Measurements from ENCODE around the gene ASIC3. TPM values are rescaled to one million over a fixed set of nuclear protein-coding genes. Genes with fewer than 3 reads are reported as not detected.

The ASIC3 gene
- total and polyA plus RNA-seq, 2 of the 8 experiments (the other 6 are each of a cell fraction or from before 2014, with no cell fraction given), result 1.6 to 1.9 TPM

DNA sequence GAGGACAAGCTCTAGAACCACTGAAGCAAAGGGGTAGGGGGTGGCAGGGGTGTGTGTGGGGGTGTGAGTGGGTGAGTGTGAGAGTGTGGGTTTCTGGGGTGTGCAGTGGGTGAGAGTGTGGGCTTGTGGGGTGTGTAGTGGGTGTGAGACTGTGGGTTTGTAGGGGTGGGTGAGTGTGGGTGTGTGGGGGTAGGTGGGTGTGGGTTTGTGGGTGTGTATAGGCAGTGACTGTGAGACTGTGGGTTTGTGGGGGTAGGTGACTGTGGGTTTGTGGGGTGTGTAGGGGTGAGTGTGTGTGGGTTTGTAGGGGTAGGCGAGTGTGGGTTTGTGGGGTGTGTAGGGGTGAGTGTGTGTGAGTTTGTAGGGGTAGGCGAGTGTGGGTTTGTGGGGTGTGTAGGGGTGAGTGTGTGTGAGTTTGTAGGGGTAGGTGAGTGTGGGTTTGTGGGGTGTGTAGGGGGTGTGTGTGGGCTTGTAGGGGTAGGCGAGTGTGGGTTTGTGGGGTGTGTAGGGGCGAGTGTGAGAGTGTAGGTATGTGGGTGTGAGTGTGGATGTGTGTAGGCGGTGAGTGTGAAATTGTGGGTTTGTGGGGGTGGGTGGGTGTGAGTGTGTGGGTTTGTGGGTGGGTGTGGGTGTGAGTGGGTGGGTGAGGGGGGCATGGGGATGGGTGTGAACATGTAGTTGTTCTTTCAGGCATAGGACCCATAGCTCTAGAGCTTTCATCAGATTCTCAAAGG is 48.7 kb upstream of the ASIC3 start:
- CTCF ChIA-PET (ENCODE audit: partially characterized antibody), result interaction anchor here (1.5 to 5.7 kb wide), 3 partner anchors 10 to 34 kb away, joined by 5 to 56 read pairs (median 10); no protein-coding TSS in a partner anchor
- TF ChIP-seq SP2 (IDR thresholded peaks at IDR 0.05; ENCODE audit: low read length) (no peak), BRCA1 (IDR thresholded peaks at IDR 0.05; ENCODE audit: low read depth, low read length) (no peak), NANOG (IDR thresholded peaks at IDR 0.05; ENCODE audit: insufficient read depth, low read depth, low read length, poor library complexity, severe bottlenecking) (no peak), TEAD4 (IDR thresholded peaks at IDR 0.05; ENCODE audit: low read depth, low read length) (no peak), KDM4A (IDR thresholded peaks at IDR 0.05; ENCODE audit: low read depth, low read length, severe bottlenecking) (no peak), FOSL1 (IDR thresholded peaks at IDR 0.05; ENCODE audit: insufficient read depth, low read depth, low read length) (no peak), GABPA (IDR thresholded peaks at IDR 0.05; ENCODE audit: borderline replicate concordance, insufficient read depth, low read length) (no peak), JUN (IDR thresholded peaks at IDR 0.05; ENCODE audit: low read depth, low read length) (no peak)
- TF ChIP-seq, protein P1, sequence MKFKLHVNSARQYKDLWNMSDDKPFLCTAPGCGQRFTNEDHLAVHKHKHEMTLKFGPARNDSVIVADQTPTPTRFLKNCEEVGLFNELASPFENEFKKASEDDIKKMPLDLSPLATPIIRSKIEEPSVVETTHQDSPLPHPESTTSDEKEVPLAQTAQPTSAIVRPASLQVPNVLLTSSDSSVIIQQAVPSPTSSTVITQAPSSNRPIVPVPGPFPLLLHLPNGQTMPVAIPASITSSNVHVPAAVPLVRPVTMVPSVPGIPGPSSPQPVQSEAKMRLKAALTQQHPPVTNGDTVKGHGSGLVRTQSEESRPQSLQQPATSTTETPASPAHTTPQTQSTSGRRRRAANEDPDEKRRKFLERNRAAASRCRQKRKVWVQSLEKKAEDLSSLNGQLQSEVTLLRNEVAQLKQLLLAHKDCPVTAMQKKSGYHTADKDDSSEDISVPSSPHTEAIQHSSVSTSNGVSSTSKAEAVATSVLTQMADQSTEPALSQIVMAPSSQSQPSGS (IDR thresholded peaks at IDR 0.05; ENCODE audit: low read length), result no peak
- TF ChIP-seq, protein P2, sequence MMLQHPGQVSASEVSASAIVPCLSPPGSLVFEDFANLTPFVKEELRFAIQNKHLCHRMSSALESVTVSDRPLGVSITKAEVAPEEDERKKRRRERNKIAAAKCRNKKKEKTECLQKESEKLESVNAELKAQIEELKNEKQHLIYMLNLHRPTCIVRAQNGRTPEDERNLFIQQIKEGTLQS (IDR thresholded peaks at IDR 0.05; ENCODE audit: insufficient read depth, low read depth, low read length), result no peak

More for the DNA sequence above, 48.7 kb upstream of the ASIC3 start:
- H3K23me2 ChIP-seq (ENCODE audit: low read depth, low read length), result peaks cover 6% of the 10 kb centered on the region; the same call in 1 of the 2 replicates
- H3K27me3 ChIP-seq (replicated peaks in 1 of 4; ENCODE audit: control insufficient read depth in 3 of 4, extremely low read depth in 1 of 4, insufficient read depth in 3 of 4, low read length in 3 of 4), result no peaks in the 10 kb centered on the region
- no peak overlapping the region for H3K14ac ChIP-seq (ENCODE audit: insufficient read length)
- no peak overlapping the region for H3K27ac ChIP-seq (ENCODE audit: low read depth, low read length)
- no peak overlapping the region for H2BK5ac ChIP-seq (ENCODE audit: low read depth, low read length)
- no peak for FAIRE-seq
- H2BK15ac ChIP-seq (ENCODE audit: low read length), result peak overlapping the region; percentile 46; the same call in 1 of the 2 replicates
- DNase-seq (ENCODE audit: low read depth in 1 of 2, low spot score in 2 of 2), result no peak
- peaks cover 0 to 13% (median 5%) of the 10 kb centered on the region in 4 experiments; a peak in 5 of 7 replicates for H3K4me1 ChIP-seq (replicated peaks in 1 of 4; ENCODE audit: control insufficient read depth in 3 of 4, insufficient read depth in 4 of 4, low read length in 3 of 4)
- H3K4me3 ChIP-seq (ENCODE audit: extremely low read depth in 1 of 4, insufficient read depth in 2 of 4, low read depth in 3 of 4, low read length in 4 of 4), result no peak overlapping the region
- H4K5ac ChIP-seq (ENCODE audit: insufficient read length, low read depth, low read length), result no peak overlapping the region
- no peak overlapping the region for H3K4me2 ChIP-seq (ENCODE audit: insufficient read depth in 1 of 2, low read depth in 2 of 2, low read length in 2 of 2)
- WGBS, 2 experiments (ENCODE audit: extremely low coverage in 1 of 2, insufficient coverage in 1 of 2, insufficient read length in 1 of 2, insufficient replicate concordance in 2 of 2, low coverage in 1 of 2, low lambda C conversion rate in 2 of 2, missing lambda C conversion rate in 1 of 2), result 89 to 100% methylated on average over 2 to 4 of the region's 5 CpGs
- no peak overlapping the region for H2BK20ac ChIP-seq (ENCODE audit: low read length)
- H3K18ac ChIP-seq (ENCODE audit: extremely low read depth, low read length), result no peak overlapping the region
- H3K36me3 ChIP-seq (ENCODE audit: control insufficient read depth in 2 of 4, insufficient read depth in 4 of 4, low read length in 3 of 4), result no peaks in the 10 kb centered on the region
- H2BK120ac ChIP-seq (replicated peaks; ENCODE audit: low read depth, low read length), result no peak overlapping the region
- H2BK12ac ChIP-seq (ENCODE audit: low read depth, low read length), result no peak overlapping the region
- H3K56ac ChIP-seq (replicated peaks; ENCODE audit: insufficient read length, low read depth, low read length), result no peak overlapping the region
- H3K4ac ChIP-seq (replicated peaks; ENCODE audit: insufficient read length, low read depth, low read length), result no peak overlapping the region
- no peaks in the 10 kb centered on the region for H3K9me3 ChIP-seq (ENCODE audit: insufficient read depth in 2 of 2, low read depth in 1 of 2, low read length in 1 of 2)
- no peak overlapping the region for H4K8ac ChIP-seq (ENCODE audit: extremely low read depth, insufficient read depth, low read length)
- H3K23ac ChIP-seq (ENCODE audit: insufficient read length), result no peak overlapping the region
- POLR2A ChIA-PET (ENCODE audit: partially characterized antibody), result interaction anchor here (0.7 kb wide), 1 partner anchor 18 kb away, joined by 3 read pairs; no protein-coding TSS in a partner anchor
- H3K79me1 ChIP-seq (ENCODE audit: low read depth, low read length), result no peaks in the 10 kb centered on the region
- no peaks in the 10 kb centered on the region for H3K79me2 ChIP-seq (ENCODE audit: control insufficient read depth in 1 of 2, insufficient read depth in 2 of 2, low read length in 2 of 2)
- H4K91ac ChIP-seq (replicated peaks; ENCODE audit: insufficient read length, low read length), result no peak overlapping the region
- H2AK5ac ChIP-seq (ENCODE audit: low read depth, low read length), result no peak overlapping the region
- H2AFZ ChIP-seq (ENCODE audit: low read length), result no peak overlapping the region
- H4K20me1 ChIP-seq (replicated peaks in 1 of 2; ENCODE audit: control insufficient read depth in 1 of 2, insufficient read depth in 2 of 2, low read length in 2 of 2), result no peaks in the 10 kb centered on the region
- H3K9ac ChIP-seq (replicated peaks in 1 of 4; ENCODE audit: extremely low read depth in 1 of 4, low read depth in 3 of 4, low read length in 3 of 4), result no peak overlapping the region
